Measurements from ENCODE around the gene SHISAL2A.
"Not testable (repeated sequence)": the region's sequence is repeated elsewhere in the genome, so short reads cannot be mapped to it uniquely, and the experiment has no call there.

Gene SHISAL2A

DNA sequence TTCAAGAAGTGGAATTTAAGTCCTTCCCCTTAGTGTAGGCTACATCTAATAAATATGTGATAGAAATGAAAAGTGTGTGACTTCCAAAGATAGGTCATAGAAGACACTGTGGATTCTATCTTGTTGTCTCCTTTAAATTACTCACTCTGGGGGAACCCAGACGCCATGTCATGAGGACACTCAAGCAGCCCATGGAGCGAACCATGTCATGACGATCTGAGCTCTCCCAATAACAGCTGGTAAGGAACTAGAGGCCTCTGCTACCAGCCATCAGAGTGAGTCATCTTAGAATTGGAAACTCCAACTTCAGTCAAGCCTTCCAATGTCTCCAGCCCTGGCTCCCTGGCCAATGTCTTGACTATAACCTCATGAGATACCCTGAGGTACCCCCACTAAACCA, 58.9 kb downstream of the SHISAL2A start:
- DNase-seq, result no peak

DNA sequence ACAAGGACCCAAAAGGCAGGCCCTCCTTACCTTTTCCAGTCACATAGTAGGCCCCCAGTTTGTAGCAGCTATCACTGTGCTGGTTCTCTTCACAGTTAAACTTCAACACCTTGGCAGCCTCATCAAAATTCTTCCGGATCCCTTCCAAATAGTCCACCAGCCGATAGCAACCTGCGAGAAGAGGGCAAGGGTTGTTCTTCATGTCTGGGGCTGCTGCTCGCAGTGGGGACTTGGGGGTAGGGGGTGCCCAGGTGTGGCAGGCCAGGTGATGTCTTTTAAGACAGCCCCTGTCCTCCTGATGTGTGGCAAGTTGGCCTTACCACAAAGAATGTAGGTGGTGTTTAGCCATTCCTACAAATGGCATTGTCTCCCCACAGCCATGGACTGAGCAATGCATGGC, 59.7 kb downstream of the SHISAL2A start:
- no peak for DNase-seq

DNA sequence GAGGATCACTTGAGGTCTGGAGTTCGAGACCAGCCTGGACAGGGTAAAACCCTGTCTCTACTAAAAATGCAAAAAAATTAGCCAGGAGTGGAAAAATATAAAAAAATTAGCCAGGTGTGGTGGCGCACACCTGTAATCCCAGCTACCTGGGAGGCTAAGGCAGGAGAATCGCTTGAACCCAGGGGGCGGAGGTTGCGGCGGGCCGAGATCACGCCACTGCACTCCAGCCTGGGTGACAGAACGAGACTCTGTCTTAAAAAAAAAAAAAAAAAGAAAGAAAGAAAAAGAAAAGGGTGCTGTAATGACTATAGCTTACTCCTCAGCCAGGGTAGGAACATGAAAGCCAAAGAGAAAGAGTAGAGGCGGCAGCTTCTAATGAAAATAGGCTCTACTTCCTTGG, 60.4 kb downstream of the SHISAL2A start:
- not testable (repeated sequence) for DNase-seq

DNA sequence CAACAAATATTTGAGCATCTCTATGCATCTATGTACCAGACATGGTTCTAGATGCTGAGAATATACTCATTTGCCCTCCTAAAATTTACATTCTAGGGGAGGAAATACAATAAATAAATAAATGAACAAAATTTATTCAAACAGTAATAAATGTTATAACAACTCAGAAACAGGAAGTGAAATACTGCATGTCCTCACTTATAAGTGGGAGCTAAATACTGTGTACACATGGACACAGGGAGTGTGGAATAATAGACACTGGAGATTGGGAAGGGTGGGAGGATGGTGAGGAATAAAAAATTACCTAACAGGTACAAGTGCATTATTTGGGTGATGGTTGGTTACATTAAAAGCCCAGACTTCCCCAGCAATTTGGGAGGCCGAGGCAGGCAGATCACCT, 60.9 kb downstream of the SHISAL2A start:
- DNase-seq, result no peak

DNA sequence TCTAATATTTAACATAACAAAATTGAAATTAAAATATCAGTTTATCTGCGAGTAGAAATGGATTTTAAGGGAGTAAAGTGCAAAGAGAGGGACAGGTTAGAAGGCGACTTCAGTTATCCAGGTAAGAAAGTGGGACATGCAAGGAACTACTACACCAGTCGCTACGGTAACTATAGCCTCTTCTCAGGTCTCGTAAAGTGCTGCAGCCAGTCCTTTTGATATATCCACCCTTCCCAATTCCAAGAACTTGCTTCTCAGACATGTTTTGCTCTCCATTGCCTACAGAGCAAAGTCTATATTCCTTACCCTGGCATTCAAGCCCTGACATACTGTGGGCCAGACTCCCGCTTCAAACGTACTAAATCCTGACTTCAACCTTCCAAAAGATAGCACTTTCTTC, 62.7 kb downstream of the SHISAL2A start:
- DNase-seq, result no peak

DNA sequence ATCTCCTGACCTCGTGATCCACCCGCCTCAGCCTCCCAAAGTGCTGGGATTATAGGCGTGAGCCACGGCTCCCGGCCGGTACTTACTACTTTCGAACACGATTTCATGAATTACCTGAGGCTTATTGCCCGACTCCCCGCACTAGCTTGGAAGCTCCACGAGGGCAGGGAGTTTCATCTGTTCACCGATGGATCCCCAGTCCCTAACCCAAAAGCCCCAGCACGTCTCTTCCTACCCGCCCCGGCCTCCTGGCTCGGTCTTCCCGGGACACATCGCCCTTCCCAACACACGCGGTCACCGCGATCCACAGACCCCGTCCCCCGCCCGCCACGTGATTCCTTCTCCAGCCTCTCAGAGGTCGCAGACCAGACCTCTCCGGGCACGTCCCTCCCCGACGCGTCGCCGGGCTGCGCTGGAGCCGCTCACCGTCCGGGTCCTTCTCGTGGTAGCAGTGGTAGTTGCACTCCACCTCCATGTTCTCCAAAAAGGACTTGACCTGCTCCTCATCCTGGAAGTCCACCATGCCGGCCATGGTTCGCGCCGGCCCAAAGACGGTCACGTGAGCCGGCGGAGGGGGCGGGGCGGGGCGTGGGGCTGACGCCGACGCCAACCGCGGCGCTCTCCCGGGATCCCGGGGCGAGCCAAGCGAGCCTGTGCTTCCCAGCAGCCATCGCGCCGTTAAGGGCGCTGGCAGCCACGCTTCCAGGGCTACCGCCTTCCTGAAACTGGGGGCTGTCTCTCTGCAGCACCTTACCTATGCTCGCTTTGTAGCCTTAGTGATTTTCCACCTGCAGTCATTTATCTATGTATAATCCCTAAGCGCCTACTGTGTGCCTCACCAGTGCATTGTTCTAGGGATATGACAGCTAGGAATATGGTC, 65.1 kb downstream of the SHISAL2A start, which contains the start of gene COA7:
Gene COA7, minus strand, starts transcription at position 553 of the 880 bp plus-strand sequence. Its CDS starts 21 bp downstream, at position 532.
- DNase-seq, result peak; percentile 79

DNA sequence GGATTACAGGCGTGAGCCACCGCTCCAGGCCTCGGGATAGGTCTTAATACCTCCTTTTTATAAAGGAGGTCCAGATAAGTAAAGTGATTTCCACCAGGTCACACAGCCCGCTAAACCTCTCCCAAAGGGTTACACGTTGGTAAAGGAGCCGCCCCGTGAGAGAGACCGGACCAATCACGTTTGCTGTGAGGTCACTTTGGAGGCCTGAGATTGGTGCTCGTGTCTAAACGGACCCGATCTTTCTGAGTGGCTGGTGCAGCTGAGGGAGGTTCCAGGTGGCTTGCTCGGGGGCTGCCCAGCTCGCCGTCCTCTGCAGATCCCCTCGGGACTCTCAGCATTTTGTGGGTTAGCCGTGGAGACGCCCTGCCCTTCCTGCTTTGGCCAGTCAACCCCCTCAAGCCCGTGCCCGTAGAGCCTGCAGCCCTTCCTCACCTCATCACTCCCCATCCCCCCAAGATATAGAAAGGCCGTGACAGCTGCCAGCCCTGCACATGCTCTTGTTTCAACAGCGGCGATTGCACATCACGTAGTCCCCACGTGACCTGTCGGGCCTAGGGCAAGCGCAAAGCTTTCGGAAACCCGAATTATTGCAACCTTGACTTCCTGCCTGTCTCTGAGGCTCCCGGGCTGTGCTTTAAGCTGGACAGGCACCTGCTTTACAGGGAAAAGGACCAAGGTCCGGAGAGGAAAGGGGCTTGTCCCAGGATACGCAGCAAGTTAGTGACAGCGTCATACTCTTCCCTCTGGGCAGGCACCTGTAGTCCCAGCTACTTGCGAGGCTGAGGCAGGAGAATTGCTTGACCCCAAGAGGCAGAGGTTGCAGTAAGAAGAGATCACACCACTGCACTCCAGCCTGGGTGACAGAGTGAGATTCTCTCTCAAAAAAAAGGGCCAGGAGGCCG, 70.2 kb downstream of the SHISAL2A start:
- peak; percentile 91 for DNase-seq

DNA sequence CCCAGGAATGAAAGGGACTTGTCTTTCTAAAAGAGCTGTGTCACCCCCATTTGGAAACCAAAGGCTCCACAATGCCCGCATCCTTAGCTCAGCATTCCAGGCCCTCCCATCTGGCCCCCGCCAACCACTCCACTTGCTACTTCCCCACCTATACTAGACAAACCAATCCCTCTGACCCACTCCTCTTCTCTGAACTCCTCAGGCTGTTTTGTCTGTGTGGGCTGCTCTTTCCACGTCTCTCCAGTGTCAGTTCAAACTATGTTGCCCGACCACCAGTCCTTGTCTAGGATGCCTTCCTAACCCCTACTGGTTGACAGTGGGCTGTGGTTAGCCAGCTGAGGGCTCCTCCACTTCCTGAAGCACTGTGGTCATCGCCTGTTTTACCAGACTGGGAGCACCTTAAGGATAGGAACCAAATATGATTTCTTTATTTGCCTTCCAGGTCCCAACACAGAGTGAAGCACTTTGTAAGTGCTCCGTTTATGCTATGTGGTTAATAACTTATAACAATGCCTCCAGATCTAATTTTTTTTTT, 73.2 kb downstream of the SHISAL2A start:
- DNase-seq, result no peak

Data from DMS153 (cell line).